ENCODE measurements around the gene CNST.
"Not testable (repeated sequence)": the region's sequence is repeated elsewhere in the genome, so short reads cannot be mapped to it uniquely, and the experiment has no call there.

Gene CNST

GRCh38 chr1:246592695-246593094 is 26.4 kb downstream of the CNST start:
- Histone ChIP-seq H3K9ac (no peak overlapping the region), H3K36me3 (peaks cover 70 to 81% (median 76%) of the 10 kb centered on the region in 11 experiments), H3K4me1 (peaks cover 0 to 9% (median under 1%) of the 10 kb centered on the region in 10 experiments; a peak in 9 of 20 replicates), H3K4me2 (no peak overlapping the region), H4K20me1 (peaks cover 0 to 30% (median 0%) of the 10 kb centered on the region in 11 experiments; a peak in 3 of 22 replicates), H3K27ac (no peak overlapping the region), H3K27me3 (no peaks in the 10 kb centered on the region), H3K9me3 (replicated peaks in 1 of 11) (peaks cover 10 to 46% (median 32%) of the 10 kb centered on the region in 11 experiments), H3K4me3 (no peak overlapping the region)
- no peak for TF ChIP-seq Cebpa-rat (IDR thresholded peaks at IDR 0.05)

- Histone ChIP-seq H3K9me3 (replicated peaks in 1 of 11) (peaks cover 6 to 33% (median 24%) of the 10 kb centered on the region in 11 experiments), H3K36me3 (peaks cover 72 to 99% (median 89%) of the 10 kb centered on the region in 11 experiments), H3K9ac (no peak overlapping the region), H3K27ac (no peak overlapping the region), H3K4me2 (no peak overlapping the region), H3K27me3 (no peaks in the 10 kb centered on the region), H3K4me3 (no peak overlapping the region), H3K4me1 (no peaks in the 10 kb centered on the region), H4K20me1 (peaks cover 0 to 55% (median 0%) of the 10 kb centered on the region in 11 experiments; a peak in 5 of 22 replicates)
- TF ChIP-seq Cebpa-rat (IDR thresholded peaks at IDR 0.05): no peak
Measured at GRCh38 chr1:246595146-246595545, 28.9 kb downstream of the CNST start.

GRCh38 chr1:246597340-246597739 is 31.1 kb downstream of the CNST start:
- no peak overlapping the region for H3K27ac ChIP-seq
- H3K4me2 ChIP-seq: no peak overlapping the region
- peaks cover 63 to 99% (median 84%) of the 10 kb centered on the region in 11 experiments for H3K36me3 ChIP-seq
- H3K4me3 ChIP-seq: no peak overlapping the region
- peaks cover 0 to 67% (median 0%) of the 10 kb centered on the region in 11 experiments; a peak in 5 of 22 replicates for H4K20me1 ChIP-seq
- no peaks in the 10 kb centered on the region for H3K4me1 ChIP-seq
- H3K27me3 ChIP-seq: no peaks in the 10 kb centered on the region
- no peak for TF ChIP-seq Cebpa-rat (IDR thresholded peaks at IDR 0.05)
- H3K9ac ChIP-seq: no peak overlapping the region
- peaks cover 3 to 28% (median 12%) of the 10 kb centered on the region in 11 experiments; a peak in 20 of 22 replicates for H3K9me3 ChIP-seq (replicated peaks in 1 of 11)

GRCh38 chr1:246597971-246598370 is 31.7 kb downstream of the CNST start:
- Histone ChIP-seq H3K4me3 (no peak overlapping the region), H3K4me1 (no peaks in the 10 kb centered on the region), H3K4me2 (no peak overlapping the region), H4K20me1 (peaks cover 0 to 70% (median 0%) of the 10 kb centered on the region in 11 experiments; a peak in 5 of 22 replicates), H3K27me3 (no peaks in the 10 kb centered on the region), H3K27ac (no peak overlapping the region), H3K36me3 (peaks cover 62 to 99% (median 85%) of the 10 kb centered on the region in 11 experiments), H3K9me3 (replicated peaks in 1 of 11) (peaks cover 9 to 35% (median 18%) of the 10 kb centered on the region in 11 experiments), H3K9ac (no peak overlapping the region)
- no peak for TF ChIP-seq Cebpa-rat (IDR thresholded peaks at IDR 0.05)

GRCh38 chr1:246599315-246599714 is 33.1 kb downstream of the CNST start:
- TF ChIP-seq Cebpa-rat (IDR thresholded peaks at IDR 0.05): no peak
- Histone ChIP-seq H3K36me3 (peaks cover 62 to 99% (median 85%) of the 10 kb centered on the region in 11 experiments), H3K9me3 (replicated peaks in 1 of 11) (peaks cover 23 to 48% (median 31%) of the 10 kb centered on the region in 11 experiments), H3K9ac (no peak overlapping the region), H3K4me3 (no peak overlapping the region), H4K20me1 (peaks cover 0 to 59% (median 0%) of the 10 kb centered on the region in 11 experiments; a peak in 5 of 22 replicates), H3K4me2 (no peak overlapping the region), H3K27me3 (no peaks in the 10 kb centered on the region), H3K27ac (no peak overlapping the region), H3K4me1 (no peaks in the 10 kb centered on the region)

- no peak overlapping the region for H3K9ac ChIP-seq
- peaks cover 49 to 98% (median 84%) of the 10 kb centered on the region in 11 experiments for H3K36me3 ChIP-seq
- H4K20me1 ChIP-seq: peaks cover 0 to 49% (median 0%) of the 10 kb centered on the region in 11 experiments; a peak in 5 of 22 replicates
- no peaks in the 10 kb centered on the region for H3K27me3 ChIP-seq
- H3K9me3 ChIP-seq (replicated peaks in 1 of 11): peaks cover 35 to 61% (median 43%) of the 10 kb centered on the region in 11 experiments
- no peak for TF ChIP-seq Cebpa-rat (IDR thresholded peaks at IDR 0.05)
- H3K27ac ChIP-seq: no peak overlapping the region
- H3K4me2 ChIP-seq: no peak overlapping the region
- H3K4me3 ChIP-seq: no peak overlapping the region
- no peaks in the 10 kb centered on the region for H3K4me1 ChIP-seq
Measured at GRCh38 chr1:246600579-246600978, 34.3 kb downstream of the CNST start.

- H3K27ac ChIP-seq: no peak overlapping the region
- no peak overlapping the region for H3K4me3 ChIP-seq
- peaks cover 43 to 63% (median 49%) of the 10 kb centered on the region in 11 experiments for H3K9me3 ChIP-seq (replicated peaks in 1 of 11)
- no peaks in the 10 kb centered on the region for H3K27me3 ChIP-seq
- peaks cover 34 to 83% (median 68%) of the 10 kb centered on the region in 11 experiments for H3K36me3 ChIP-seq
- no peaks in the 10 kb centered on the region for H3K4me1 ChIP-seq
- TF ChIP-seq Cebpa-rat (IDR thresholded peaks at IDR 0.05): no peak
- H4K20me1 ChIP-seq: peaks cover 0 to 45% (median 0%) of the 10 kb centered on the region in 11 experiments; a peak in 5 of 22 replicates
- no peak overlapping the region for H3K4me2 ChIP-seq
- H3K9ac ChIP-seq: no peak overlapping the region
Measured at GRCh38 chr1:246602194-246602593, 35.9 kb downstream of the CNST start.

GRCh38 chr1:246605231-246605630 is 39.0 kb downstream of the CNST start:
- not testable (repeated sequence) for H3K27me3 ChIP-seq, H3K4me3 ChIP-seq, H3K9ac ChIP-seq, H3K27ac ChIP-seq, H3K4me2 ChIP-seq
- peaks cover 0 to 15% (median 0%) of the 10 kb centered on the region in 11 experiments; a peak in 2 of 22 replicates for H4K20me1 ChIP-seq
- peaks cover 56 to 88% (median 68%) of the 10 kb centered on the region in 11 experiments for H3K9me3 ChIP-seq (replicated peaks in 1 of 11)
- peaks cover 20 to 30% (median 29%) of the 10 kb centered on the region in 10 experiments for H3K4me1 ChIP-seq
- H3K36me3 ChIP-seq: peaks cover 28 to 76% (median 56%) of the 10 kb centered on the region in 11 experiments

- H3K36me3 ChIP-seq: peaks cover 20 to 55% (median 40%) of the 10 kb centered on the region in 11 experiments
- H3K9me3 ChIP-seq (replicated peaks in 1 of 11): peaks cover 49 to 68% (median 61%) of the 10 kb centered on the region in 11 experiments
- TF ChIP-seq Cebpa-rat (IDR thresholded peaks at IDR 0.05): no peak
- peak overlapping the region in 5 of 11 experiments; percentile 14 to 71 (median 61); a peak in 6 of 22 replicates for H3K27ac ChIP-seq
- no peaks in the 10 kb centered on the region for H3K27me3 ChIP-seq
- peak overlapping the region in 5 of 11 experiments; percentile 2 to 78 (median 71); a peak in 5 of 22 replicates for H3K4me2 ChIP-seq
- peaks cover 27 to 41% (median 37%) of the 10 kb centered on the region in 10 experiments for H3K4me1 ChIP-seq
- H3K4me3 ChIP-seq: peak overlapping the region in 1 of 10 experiments; percentile 24; a peak in 2 of 20 replicates
- H3K9ac ChIP-seq: no peak overlapping the region
- H4K20me1 ChIP-seq: peaks cover 0 to 12% (median 0%) of the 10 kb centered on the region in 11 experiments; a peak in 3 of 22 replicates
Measured at GRCh38 chr1:246607462-246607861, 41.2 kb downstream of the CNST start.
